NOMO-1 treated with dmso at 0.1 percent for 144 hours (cell line): Measurements from ENCODE around the gene SLC5A9.

ENCODE experiments used
- DNase-seq: peaks from one replicate; lab custom pipeline; 2025; ENCODE audit not compliant: unreplicated experiment; lab: John Stamatoyannopoulos, UW

Gene SLC5A9

GRCh38 chr1:48222501-48223242 is at the start of gene SLC5A9:
TSS of gene SLC5A9 (plus strand) at chr1:48222716. CDS start at chr1:48222737, 21 bp downstream.
- no peak for DNase-seq

GRCh38 chr1:48175116-48175515 is 47.4 kb upstream of the SLC5A9 start:
- DNase-seq: no peak

DNA sequence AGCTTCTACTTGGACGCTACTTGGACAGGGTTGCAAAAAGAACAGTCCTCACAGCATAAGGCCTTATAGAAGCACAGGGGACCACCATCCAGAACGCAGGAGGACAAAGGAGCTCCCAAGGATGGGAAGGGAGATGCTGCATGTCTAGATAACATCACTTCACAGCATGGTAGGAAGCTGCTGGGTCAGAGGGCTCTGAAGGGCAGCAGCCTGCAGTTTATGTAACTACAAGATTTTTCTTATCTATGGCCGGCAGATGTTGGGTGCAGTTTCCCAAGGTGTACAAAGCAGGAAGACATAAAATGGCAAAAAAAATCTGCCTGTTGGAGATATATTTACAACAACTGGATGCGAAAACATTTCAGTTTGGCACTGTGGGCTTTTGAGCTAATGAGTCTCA is 45.3 kb upstream of the SLC5A9 start:
- no peak for DNase-seq

DNA sequence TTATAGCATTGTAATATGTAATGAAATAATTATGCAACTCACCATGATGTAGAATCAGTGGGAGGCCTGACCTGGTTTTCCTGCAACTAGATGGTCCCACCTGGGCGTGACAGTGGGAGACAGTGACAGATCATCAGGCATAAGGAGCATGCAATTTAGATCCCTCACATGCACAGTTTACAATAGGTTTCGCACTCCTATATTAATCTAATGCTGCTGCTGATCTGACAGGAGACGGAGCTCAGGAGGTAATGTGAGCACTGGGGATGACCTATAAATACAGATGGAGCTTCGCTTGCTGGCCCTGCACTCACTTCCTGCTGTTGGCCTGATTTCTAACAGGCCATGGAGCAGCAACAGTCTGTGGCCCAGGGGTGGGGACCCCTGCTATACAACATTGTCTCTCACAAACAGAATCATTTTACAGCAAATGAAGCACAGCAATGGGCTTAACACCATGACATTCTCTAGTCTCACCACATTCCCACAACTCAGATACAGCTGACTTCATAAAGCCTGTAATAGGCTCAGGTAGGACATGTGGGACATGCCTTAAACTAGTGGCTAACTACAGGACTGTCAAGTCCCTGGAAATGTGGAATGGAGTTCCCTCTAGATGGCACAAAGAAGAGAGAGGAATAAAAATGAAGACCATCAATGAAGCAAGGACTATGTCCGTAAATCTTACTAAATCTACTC is 40.7 kb upstream of the SLC5A9 start:
- DNase-seq: no peak

- no peak for DNase-seq
Measured at GRCh38 chr1:48182439-48182838, 40.1 kb upstream of the SLC5A9 start.

- DNase-seq: no peak
Measured at GRCh38 chr1:48186306-48186839, 36.1 kb upstream of the SLC5A9 start.

- no peak for DNase-seq
Measured at GRCh38 chr1:48187969-48188563, 34.5 kb upstream of the SLC5A9 start.

DNA sequence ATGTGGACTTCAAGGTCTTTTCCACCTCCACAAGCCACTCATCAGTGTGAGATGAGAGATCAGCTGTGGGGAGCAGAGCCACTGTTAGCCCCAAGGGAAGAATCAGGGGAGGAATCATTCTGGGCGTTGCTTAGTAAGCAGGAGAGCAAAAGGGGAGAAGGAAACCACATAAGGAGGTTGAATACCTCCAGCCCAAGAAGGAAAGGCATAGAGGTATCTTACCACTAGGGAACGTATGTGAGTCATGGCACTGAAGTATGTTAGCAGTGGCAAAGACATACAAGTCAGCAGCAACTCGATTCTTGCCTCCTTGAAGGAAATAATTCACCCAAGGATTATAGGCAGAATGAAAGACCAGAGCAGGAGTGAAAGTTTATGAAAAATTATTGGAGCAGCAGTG is 31.6 kb upstream of the SLC5A9 start:
- no peak for DNase-seq

DNA sequence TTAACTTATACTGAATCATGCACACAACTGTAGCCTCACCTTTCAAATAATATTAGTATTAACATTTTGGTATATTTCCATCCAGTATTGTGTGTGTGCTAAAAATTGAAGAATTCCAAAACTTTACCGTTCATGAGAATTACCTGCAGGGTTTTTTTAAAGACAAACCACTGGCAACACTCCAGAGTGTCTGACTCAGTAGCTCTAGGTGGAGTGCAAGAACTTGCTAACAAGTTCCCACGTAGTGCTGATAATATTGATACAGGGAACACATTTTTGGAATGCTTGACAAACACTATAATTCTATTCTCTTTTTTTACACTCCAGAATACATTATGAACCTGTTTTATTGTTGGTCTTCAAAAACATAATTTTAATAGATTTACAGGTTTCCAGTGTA is 27.7 kb upstream of the SLC5A9 start:
- DNase-seq: no peak

DNA sequence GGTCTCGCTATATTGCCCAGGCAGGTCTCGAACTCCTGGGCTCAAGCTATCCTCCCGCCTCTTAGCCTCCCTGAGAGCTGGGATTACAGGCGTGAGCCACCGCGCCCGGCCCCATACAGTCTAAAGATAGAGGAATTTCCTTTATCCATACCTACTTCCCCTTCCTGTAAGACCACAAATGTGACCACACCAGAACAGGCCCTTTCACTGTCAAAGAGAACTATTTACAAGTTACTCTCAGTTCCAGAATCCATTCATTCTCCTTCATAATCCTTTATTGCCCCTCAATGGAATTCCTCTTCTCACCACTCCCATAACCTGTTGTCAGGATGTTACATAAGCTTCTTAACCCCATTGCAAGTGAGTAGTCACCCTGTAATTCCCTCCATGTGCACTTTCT is 26.3 kb upstream of the SLC5A9 start:
- peak; percentile 27 for DNase-seq

DNA sequence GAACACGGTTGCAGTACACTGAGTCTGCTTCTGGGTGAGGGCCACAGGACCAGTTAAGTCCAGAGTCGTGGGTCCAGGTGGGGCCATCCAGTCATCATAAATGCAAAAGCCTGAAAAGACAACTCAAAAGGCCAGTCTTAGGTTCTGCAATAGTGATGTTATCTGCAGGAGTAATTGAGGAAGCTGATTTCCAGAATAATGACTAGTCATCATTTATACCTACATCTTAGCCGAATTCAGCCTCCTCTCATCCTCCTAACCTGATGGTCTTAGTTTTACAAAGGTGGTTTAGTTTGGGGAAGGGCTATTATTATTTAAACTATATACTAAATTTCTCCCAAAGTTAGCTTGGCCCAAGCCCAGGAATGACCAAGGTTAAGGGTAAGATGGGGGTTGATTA is 23.5 kb upstream of the SLC5A9 start:
- DNase-seq: no peak

GRCh38 chr1:48200166-48200900 is 22.2 kb upstream of the SLC5A9 start:
- no peak for DNase-seq

GRCh38 chr1:48202030-48202752 is 20.3 kb upstream of the SLC5A9 start:
- DNase-seq: peak; percentile 7

DNA sequence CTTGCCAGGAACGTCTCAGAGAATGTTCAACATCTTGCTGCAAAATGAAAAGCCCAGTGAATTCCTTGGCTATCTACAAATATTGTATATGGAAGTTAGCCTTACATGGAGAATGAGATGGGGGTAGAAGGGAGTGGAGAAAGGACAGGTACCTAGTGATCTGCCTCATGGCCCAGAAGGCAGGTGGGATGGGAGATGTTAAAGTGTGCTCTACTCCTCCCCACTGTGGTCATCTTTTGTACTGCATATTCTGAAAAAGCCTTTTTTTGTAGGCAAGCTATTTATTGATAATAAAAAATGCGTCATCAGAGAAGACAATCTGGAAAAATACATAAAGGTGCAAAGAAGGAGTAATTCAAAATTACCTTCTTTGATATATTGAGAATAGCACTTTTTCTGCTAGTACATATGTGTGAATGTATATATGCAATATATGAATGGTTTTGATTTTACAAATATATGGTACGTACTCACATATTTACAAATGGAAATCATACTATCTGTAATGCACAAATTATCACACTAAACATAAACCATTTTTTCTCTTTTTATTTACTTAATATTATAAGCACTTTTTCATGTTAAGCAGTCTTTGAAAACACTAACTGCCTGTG is 19.1 kb upstream of the SLC5A9 start:
- DNase-seq: no peak

- DNase-seq: no peak
Measured at GRCh38 chr1:48205522-48205921, 17.0 kb upstream of the SLC5A9 start.

DNA sequence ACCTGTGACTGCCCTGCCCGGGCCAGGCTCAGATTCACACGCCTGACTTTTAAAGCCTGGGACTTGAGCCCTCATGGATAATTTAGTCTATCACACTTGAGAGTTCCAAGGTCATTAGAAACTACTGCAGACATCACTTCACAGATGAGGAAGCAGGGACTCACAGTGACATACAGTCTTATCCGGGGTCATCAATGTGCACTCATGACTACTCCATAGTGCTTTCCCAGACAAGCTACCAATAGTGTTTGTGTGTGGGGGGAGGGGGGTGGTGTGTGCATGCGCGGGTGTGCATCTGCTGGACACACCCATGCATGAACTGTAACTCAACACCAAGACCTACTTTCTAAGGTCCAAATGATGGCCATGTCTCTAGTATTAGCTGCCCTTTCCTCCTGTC is 16.1 kb upstream of the SLC5A9 start:
- DNase-seq: no peak

GRCh38 chr1:48207131-48207530 is 15.4 kb upstream of the SLC5A9 start:
- no peak for DNase-seq

GRCh38 chr1:48207536-48208075 is 14.9 kb upstream of the SLC5A9 start:
- no peak for DNase-seq

GRCh38 chr1:48208251-48208650 is 14.3 kb upstream of the SLC5A9 start:
- no peak for DNase-seq

GRCh38 chr1:48208652-48209051 is 13.9 kb upstream of the SLC5A9 start:
- no peak for DNase-seq
